ENCODE measurements around the gene SYT7. TPM values are rescaled to one million over a fixed set of nuclear protein-coding genes. Genes with fewer than 3 reads are reported as not detected.

SYT7 gene
- total RNA-seq, 1 experiment from 2014 or later: not detected

DNA sequence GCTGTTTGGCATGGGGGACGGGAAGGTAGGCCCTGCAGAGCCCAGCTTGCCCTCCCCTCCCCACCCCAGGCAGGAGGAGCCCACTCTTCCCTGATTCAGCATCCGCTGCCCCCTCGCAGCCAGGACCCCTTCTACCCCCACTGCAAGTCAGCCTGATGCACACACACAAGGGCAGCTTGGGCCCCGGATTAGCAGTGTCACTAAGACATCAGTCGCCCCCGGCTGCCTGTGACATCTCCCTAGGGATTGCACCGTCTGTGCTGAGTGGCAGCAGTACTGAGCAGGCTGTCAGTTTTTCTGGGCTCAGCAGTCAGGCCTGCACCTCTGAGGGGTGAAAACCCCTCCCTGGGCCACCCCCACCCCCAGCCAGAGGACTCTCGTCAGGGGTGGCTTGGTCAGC lies 30.4 kb upstream of the SYT7 start:
- Histone ChIP-seq H3K27ac (ENCODE audit: low read length) (no peak overlapping the region), H3K9me2 (replicated peaks; ENCODE audit: insufficient read depth, low read length) (no peaks in the 10 kb centered on the region), H3K36me3 (ENCODE audit: insufficient read depth, low read length) (no peaks in the 10 kb centered on the region), H3K4me3 (ENCODE audit: low read length) (no peak overlapping the region), H3K79me2 (ENCODE audit: low read length) (no peaks in the 10 kb centered on the region), H3K4me1 (ENCODE audit: low read length) (peaks cover 21% of the 10 kb centered on the region), H3K9me3 (ENCODE audit: low read length) (no peaks in the 10 kb centered on the region), H3K4me2 (ENCODE audit: low read depth, low read length, poor library complexity, severe bottlenecking) (no peak overlapping the region), H4K20me1 (ENCODE audit: insufficient read depth, low read depth, low read length) (no peaks in the 10 kb centered on the region), H3K9ac (ENCODE audit: low read length) (no peak overlapping the region), H2AFZ (ENCODE audit: low read length) (no peak overlapping the region), H3K27me3 (ENCODE audit: low read length) (no peaks in the 10 kb centered on the region)
- peak; percentile 70 for DNase-seq

DNA sequence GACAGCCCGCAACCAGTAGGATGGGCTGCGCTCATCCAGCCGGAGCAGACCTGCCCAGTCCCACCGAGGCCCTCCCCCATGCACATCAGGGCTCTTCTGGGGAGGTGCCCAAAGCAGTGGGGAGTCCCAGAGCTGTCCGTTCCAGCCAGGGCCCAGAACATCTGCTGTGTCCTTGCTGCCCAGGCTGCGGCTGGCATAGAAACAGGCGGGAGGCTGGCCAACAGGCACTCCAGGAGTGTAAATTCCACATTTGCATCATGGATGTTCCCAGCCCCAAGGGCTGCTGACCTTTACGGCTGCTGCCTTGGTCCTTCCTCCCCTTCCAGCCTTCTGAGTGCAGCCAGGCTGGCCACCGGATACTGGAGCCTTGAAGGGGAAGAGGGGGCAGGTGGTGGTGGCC lies 30.0 kb upstream of the SYT7 start:
- Histone ChIP-seq H3K27ac (ENCODE audit: low read length) (no peak overlapping the region), H3K9me2 (replicated peaks; ENCODE audit: insufficient read depth, low read length) (no peaks in the 10 kb centered on the region), H3K36me3 (ENCODE audit: insufficient read depth, low read length) (no peaks in the 10 kb centered on the region), H3K4me2 (ENCODE audit: low read depth, low read length, poor library complexity, severe bottlenecking) (no peak overlapping the region), H3K4me3 (ENCODE audit: low read length) (no peak overlapping the region), H4K20me1 (ENCODE audit: insufficient read depth, low read depth, low read length) (no peaks in the 10 kb centered on the region), H3K27me3 (ENCODE audit: low read length) (no peaks in the 10 kb centered on the region), H3K9ac (ENCODE audit: low read length) (no peak overlapping the region), H3K79me2 (ENCODE audit: low read length) (no peaks in the 10 kb centered on the region), H3K4me1 (ENCODE audit: low read length) (peaks cover 21% of the 10 kb centered on the region), H2AFZ (ENCODE audit: low read length) (no peak overlapping the region), H3K9me3 (ENCODE audit: low read length) (no peaks in the 10 kb centered on the region)
- no peak for DNase-seq

DNA sequence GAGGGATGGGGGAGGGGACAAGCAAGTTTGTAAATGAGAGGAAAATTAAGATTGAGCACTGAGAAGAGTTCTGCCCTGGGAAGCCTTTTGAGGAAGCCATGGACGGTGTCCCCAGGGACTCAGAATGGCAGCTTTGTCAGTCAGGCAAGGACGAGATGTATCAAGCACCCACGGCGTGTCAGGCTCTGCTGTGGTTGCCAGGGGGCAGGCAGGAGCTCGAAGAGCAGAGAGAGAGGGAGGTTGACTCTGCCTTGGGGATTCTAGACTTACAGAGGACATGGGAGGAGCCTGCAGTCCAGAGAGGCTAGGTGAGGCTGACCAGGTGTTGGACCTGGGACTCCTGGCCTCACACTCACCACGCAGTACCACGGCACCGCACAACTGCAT lies 29.1 kb upstream of the SYT7 start:
- Histone ChIP-seq H3K4me1 (ENCODE audit: low read length) (peaks cover 21% of the 10 kb centered on the region), H3K4me2 (ENCODE audit: low read depth, low read length, poor library complexity, severe bottlenecking) (peak overlapping the region; percentile 42), H2AFZ (ENCODE audit: low read length) (no peak overlapping the region), H4K20me1 (ENCODE audit: insufficient read depth, low read depth, low read length) (no peaks in the 10 kb centered on the region), H3K9me2 (replicated peaks; ENCODE audit: insufficient read depth, low read length) (no peaks in the 10 kb centered on the region), H3K9me3 (ENCODE audit: low read length) (no peaks in the 10 kb centered on the region), H3K4me3 (ENCODE audit: low read length) (no peak overlapping the region), H3K9ac (ENCODE audit: low read length) (no peak overlapping the region), H3K27me3 (ENCODE audit: low read length) (no peaks in the 10 kb centered on the region), H3K79me2 (ENCODE audit: low read length) (no peaks in the 10 kb centered on the region), H3K27ac (ENCODE audit: low read length) (no peak overlapping the region), H3K36me3 (ENCODE audit: insufficient read depth, low read length) (no peaks in the 10 kb centered on the region)
- peak; percentile 81 for DNase-seq

DNA sequence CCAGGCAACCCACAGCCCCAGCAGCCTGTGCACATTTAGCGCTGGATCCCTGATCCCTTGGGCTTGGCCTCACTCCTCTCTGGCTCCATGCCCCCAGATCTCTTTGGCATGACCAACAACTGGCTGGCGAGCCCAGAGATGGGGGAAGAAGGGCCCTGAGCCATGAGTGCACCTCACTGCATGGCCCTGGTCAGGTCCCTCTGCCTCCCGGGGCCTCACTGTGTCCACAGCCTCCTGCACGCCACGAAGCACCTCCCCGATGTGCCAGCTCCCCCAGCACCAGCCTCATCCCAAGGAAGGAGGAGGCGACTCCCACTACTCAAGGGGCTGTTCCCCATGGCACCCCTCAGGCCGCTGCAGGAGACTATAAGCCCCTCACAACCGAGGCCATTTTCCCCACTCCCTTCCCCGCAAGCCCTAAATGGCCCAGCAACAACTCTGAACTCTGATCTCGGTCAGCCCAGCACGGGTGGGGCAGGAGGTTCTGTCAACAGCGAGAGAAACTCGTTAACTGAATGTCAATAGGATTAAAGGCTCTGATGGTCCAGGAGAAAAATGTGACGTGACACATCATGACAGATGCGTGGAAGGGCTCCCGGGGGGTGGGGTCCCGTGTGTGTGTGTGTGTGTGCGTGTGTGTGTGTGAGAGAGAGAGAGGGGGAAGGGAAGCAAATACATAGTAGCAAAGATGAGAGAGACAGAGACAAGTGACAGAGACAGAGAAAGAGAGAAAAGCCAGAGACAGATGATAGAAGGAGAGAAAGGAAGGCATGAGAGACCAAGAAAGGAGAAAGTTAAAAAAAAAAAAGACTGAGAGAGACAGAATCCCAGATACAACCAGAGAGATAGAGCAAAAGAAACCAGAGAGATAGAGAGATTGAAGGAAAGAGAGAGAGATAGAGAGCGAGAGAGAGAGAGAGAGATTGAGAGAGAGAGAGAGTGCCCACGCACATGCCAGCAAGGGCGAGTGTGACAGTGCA lies 28.4 kb upstream of the SYT7 start:
- Histone ChIP-seq H3K4me1 (ENCODE audit: low read length) (peaks cover 21% of the 10 kb centered on the region), H3K9ac (ENCODE audit: low read length) (no peak overlapping the region), H3K36me3 (ENCODE audit: insufficient read depth, low read length) (no peaks in the 10 kb centered on the region), H3K4me2 (ENCODE audit: low read depth, low read length, poor library complexity, severe bottlenecking) (peak overlapping the region; percentile 42), H3K27me3 (ENCODE audit: low read length) (no peaks in the 10 kb centered on the region), H3K4me3 (ENCODE audit: low read length) (no peak overlapping the region), H3K79me2 (ENCODE audit: low read length) (no peaks in the 10 kb centered on the region), H3K9me3 (ENCODE audit: low read length) (no peaks in the 10 kb centered on the region), H3K9me2 (replicated peaks; ENCODE audit: insufficient read depth, low read length) (no peaks in the 10 kb centered on the region), H3K27ac (ENCODE audit: low read length) (no peak overlapping the region), H4K20me1 (ENCODE audit: insufficient read depth, low read depth, low read length) (no peaks in the 10 kb centered on the region), H2AFZ (ENCODE audit: low read length) (no peak overlapping the region)
- DNase-seq: no peak

DNA sequence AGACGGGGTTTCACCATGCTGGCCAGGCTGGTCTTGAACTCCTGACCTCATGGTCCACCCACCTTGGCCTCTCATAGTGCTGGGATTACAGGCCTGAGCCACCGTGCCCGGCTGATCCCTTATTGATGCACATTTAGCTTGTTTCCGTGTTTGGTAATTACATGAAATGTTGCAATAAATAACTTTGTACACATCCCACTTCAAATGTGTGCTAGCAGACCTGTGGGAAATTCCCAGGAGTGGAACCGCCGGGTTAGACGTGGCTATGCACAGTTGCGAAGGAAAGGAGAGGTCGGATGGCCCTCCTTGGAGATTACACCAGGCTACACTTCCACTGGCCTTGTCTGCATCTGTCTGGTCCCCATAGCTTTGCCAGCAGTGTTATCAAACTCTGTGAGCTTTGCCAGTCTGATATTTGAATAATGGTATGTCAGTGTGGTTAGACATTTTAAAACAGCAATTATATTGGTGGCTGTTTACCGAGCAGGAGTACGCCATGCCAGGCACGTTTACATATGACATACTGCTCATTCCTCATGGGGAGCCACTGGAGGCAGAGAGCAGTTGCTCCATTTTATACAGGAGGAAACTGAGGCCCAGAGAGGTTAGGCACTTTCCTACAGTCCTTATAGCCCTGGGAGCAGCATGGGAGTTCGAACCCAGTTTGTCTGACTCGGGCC lies 27.2 kb upstream of the SYT7 start:
- DNase-seq: no peak
- Histone ChIP-seq H3K79me2 (ENCODE audit: low read length) (no peaks in the 10 kb centered on the region), H2AFZ (ENCODE audit: low read length) (no peak overlapping the region), H3K9ac (ENCODE audit: low read length) (no peak overlapping the region), H3K4me3 (ENCODE audit: low read length) (no peak overlapping the region), H3K36me3 (ENCODE audit: insufficient read depth, low read length) (no peaks in the 10 kb centered on the region), H4K20me1 (ENCODE audit: insufficient read depth, low read depth, low read length) (no peaks in the 10 kb centered on the region), H3K27me3 (ENCODE audit: low read length) (no peaks in the 10 kb centered on the region), H3K4me2 (ENCODE audit: low read depth, low read length, poor library complexity, severe bottlenecking) (no peak overlapping the region), H3K9me3 (ENCODE audit: low read length) (no peaks in the 10 kb centered on the region), H3K27ac (ENCODE audit: low read length) (no peak overlapping the region), H3K4me1 (ENCODE audit: low read length) (peaks cover 21% of the 10 kb centered on the region), H3K9me2 (replicated peaks; ENCODE audit: insufficient read depth, low read length) (no peaks in the 10 kb centered on the region)

DNA sequence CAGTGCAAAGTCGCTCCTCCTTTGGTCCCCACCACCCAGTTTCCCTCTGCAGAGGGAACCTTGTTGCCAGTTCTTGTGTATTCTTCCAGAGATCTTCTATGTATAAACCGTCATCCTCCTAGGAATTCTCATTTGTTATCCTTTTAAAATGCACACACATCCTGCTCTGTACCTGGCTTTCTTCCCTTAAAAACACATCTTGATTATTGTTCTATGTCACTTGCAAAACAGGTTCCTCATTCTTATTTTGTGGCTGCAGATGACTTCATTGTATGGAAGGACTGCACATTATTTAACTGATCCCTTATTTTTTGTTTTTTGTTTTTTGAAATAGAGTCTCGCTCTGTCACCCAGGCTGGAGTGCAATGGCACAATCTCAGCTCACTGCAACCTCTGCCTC lies 26.6 kb upstream of the SYT7 start:
- DNase-seq: no peak
- H2AFZ ChIP-seq (ENCODE audit: low read length): no peak overlapping the region
- H3K27me3 ChIP-seq (ENCODE audit: low read length): no peaks in the 10 kb centered on the region
- H3K79me2 ChIP-seq (ENCODE audit: low read length): no peaks in the 10 kb centered on the region
- no peak overlapping the region for H3K4me2 ChIP-seq (ENCODE audit: low read depth, low read length, poor library complexity, severe bottlenecking)
- no peak overlapping the region for H3K27ac ChIP-seq (ENCODE audit: low read length)
- no peaks in the 10 kb centered on the region for H3K36me3 ChIP-seq (ENCODE audit: insufficient read depth, low read length)
- H3K4me1 ChIP-seq (ENCODE audit: low read length): peaks cover 21% of the 10 kb centered on the region
- no peak overlapping the region for H3K4me3 ChIP-seq (ENCODE audit: low read length)
- H3K9me3 ChIP-seq (ENCODE audit: low read length): no peaks in the 10 kb centered on the region
- H4K20me1 ChIP-seq (ENCODE audit: insufficient read depth, low read depth, low read length): no peaks in the 10 kb centered on the region
- H3K9ac ChIP-seq (ENCODE audit: low read length): no peak overlapping the region
- H3K9me2 ChIP-seq (replicated peaks; ENCODE audit: insufficient read depth, low read length): no peaks in the 10 kb centered on the region

DNA sequence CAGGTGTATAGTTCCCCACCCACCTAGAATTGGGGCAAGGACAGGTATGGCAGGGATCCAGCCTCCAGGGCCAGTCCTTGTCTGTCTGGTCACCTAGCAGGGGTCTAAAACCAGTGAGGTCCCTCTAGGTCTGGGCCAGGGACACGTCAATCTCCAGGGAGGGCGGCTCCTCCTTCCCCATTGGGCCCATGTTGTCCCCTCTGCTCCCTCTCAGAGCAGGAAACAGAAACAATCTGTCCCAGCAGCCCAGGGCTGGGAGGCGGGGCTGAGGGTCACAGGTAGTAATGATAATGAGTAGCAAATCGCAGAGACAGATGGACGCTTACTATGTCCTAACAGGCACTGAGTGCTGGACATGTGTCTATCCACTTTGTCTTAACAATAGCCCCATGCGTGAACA lies 22.8 kb upstream of the SYT7 start:
- DNase-seq: no peak
- Histone ChIP-seq H3K27me3 (ENCODE audit: low read length) (no peaks in the 10 kb centered on the region), H2AFZ (ENCODE audit: low read length) (no peak overlapping the region), H3K9ac (ENCODE audit: low read length) (no peak overlapping the region), H3K79me2 (ENCODE audit: low read length) (no peaks in the 10 kb centered on the region), H3K4me1 (ENCODE audit: low read length) (no peaks in the 10 kb centered on the region), H3K27ac (ENCODE audit: low read length) (no peak overlapping the region), H3K9me3 (ENCODE audit: low read length) (no peaks in the 10 kb centered on the region), H3K9me2 (replicated peaks; ENCODE audit: insufficient read depth, low read length) (no peaks in the 10 kb centered on the region), H3K4me2 (ENCODE audit: low read depth, low read length, poor library complexity, severe bottlenecking) (no peak overlapping the region), H3K36me3 (ENCODE audit: insufficient read depth, low read length) (no peaks in the 10 kb centered on the region), H4K20me1 (ENCODE audit: insufficient read depth, low read depth, low read length) (no peaks in the 10 kb centered on the region), H3K4me3 (ENCODE audit: low read length) (no peak overlapping the region)

DNA sequence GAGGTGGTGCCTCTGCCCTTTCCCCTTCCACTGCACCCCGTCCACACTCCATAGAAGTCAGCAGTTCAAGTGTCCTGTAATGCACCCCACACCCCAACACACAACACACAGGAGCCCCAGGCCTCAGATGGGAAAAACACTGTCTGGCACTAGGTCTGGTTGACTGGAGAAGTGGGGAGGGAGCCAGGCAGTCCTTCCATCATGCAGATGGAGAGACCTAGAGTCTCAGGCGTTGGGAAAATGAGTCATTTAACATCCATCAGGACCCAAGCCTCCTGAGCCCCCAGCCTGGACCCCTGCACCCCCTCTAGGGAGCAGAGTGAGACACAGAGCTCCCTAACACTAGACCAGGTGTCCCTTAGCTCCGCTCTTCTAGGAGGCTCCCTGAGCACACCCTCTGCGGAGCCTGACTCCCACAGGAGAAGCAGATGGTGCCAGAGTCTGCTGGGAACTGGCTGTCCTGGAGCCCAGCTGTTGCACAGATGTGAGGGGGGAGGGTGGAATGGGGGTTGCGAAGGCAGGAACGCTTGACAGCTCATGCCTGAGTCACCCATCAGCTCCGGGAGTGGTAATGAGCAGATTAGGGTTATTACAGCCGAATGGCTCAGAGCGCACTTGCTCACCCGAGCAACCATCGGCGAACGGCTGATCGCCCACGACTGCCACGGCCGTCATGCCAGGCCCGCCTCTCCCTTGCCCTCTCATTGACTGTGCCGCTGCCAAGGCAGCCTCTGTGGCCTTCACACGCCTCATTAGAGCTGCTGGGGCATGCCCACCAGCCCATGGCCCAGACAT lies 22.1 kb upstream of the SYT7 start:
- Histone ChIP-seq H3K4me2 (ENCODE audit: low read depth, low read length, poor library complexity, severe bottlenecking) (no peak overlapping the region), H4K20me1 (ENCODE audit: insufficient read depth, low read depth, low read length) (no peaks in the 10 kb centered on the region), H3K4me1 (ENCODE audit: low read length) (no peaks in the 10 kb centered on the region), H3K36me3 (ENCODE audit: insufficient read depth, low read length) (no peaks in the 10 kb centered on the region), H3K4me3 (ENCODE audit: low read length) (no peak overlapping the region), H3K9ac (ENCODE audit: low read length) (no peak overlapping the region), H2AFZ (ENCODE audit: low read length) (no peak overlapping the region), H3K27me3 (ENCODE audit: low read length) (no peaks in the 10 kb centered on the region), H3K9me3 (ENCODE audit: low read length) (no peaks in the 10 kb centered on the region), H3K9me2 (replicated peaks; ENCODE audit: insufficient read depth, low read length) (no peaks in the 10 kb centered on the region), H3K27ac (ENCODE audit: low read length) (no peak overlapping the region), H3K79me2 (ENCODE audit: low read length) (no peaks in the 10 kb centered on the region)
- DNase-seq: no peak
